OCI-LY3 (cell line): ENCODE data around the gene CLCN2.

Experiments used
- H2AFZ ChIP-seq: fragments of 200-600, 300-600 bp; shearing (Covaris generic); 2 replicates; pipeline ENCODE4 v1.6.0; 2014; ENCODE audit warnings: antibody characterized with exemption, low read depth, low read length
- H3K27ac ChIP-seq: fragments of 200-600, 300-600 bp; sonication (generic); 2 replicates; pipeline ENCODE4 v1.5.1; 2014; ENCODE audit warnings: mild to moderate bottlenecking, low read length, moderate library complexity, mixed read lengths
- H3K27me3 ChIP-seq: fragments of 200-600, 300-600 bp; sonication (generic); 2 replicates; pipeline ENCODE4 v1.6.1; 2014; ENCODE audit warnings: low read depth, low read length, mixed read lengths
- H3K36me3 ChIP-seq: fragments of 200-600, 300-600 bp; sonication (generic); replicated peaks from 2 replicates; pipeline ENCODE3; 2014; ENCODE audit warnings: low read depth, low read length, mixed read lengths
- H3K4me1 ChIP-seq: fragments of 300-600, 200-600 bp; sonication (generic); 2 replicates; pipeline ENCODE4 v1.6.1; 2014; ENCODE audit warnings: low read length, mixed read lengths
- H3K4me2 ChIP-seq: fragments of 200-600, 300-600 bp; sonication (generic); 2 replicates; pipeline ENCODE4 v1.6.1; 2014; ENCODE audit warnings: low read length, mixed read lengths
- H3K4me3 ChIP-seq: fragments of 300-600, 200-600 bp; sonication (generic); 2 replicates; pipeline ENCODE4 v1.5.1; 2014; ENCODE audit warnings: antibody characterized with exemption, mild to moderate bottlenecking, low read length, moderate library complexity
- H3K79me2 ChIP-seq: fragments of 300-600, 200-600 bp; shearing (Covaris generic); 2 replicates; pipeline ENCODE4 v1.6.1; 2014; ENCODE audit warnings: mild to moderate bottlenecking, low read length, mixed read lengths
- H3K9ac ChIP-seq: fragments of 300-600, 200-600 bp; shearing (Covaris generic); 2 replicates; pipeline ENCODE4 v1.6.0; 2014; ENCODE audit warnings: mild to moderate bottlenecking, low read length, moderate library complexity
- H3K9me3 ChIP-seq: fragments of 200-600, 300-600 bp; shearing (Covaris generic); 2 replicates; pipeline ENCODE4 v1.6.1; 2014; ENCODE audit warnings: low read length, mixed read lengths; ENCODE audit not compliant: insufficient read depth
- H4K20me1 ChIP-seq: fragments of 200-600, 300-600 bp; sonication (generic); 2 replicates; pipeline ENCODE4 v1.6.1; 2016; ENCODE audit warnings: low read length, mixed read lengths; ENCODE audit not compliant: insufficient read depth
- CTCF ChIP-seq: fragments of 200-600, 300-600 bp; sonication (generic); IDR thresholded peaks from 2 replicates; pipeline ENCODE4 v1.5.1; 2014; ENCODE audit warnings: antibody characterized with exemption, low read length, low read depth
- EZH2phosphoT487 ChIP-seq: fragments of 200-600 bp; shearing (Covaris generic); IDR thresholded peaks from 2 replicates; pipeline ENCODE4 v1.6.1; 2018; ENCODE audit warnings: antibody characterized with exemption, mixed run types, low read depth

CLCN2 gene

DNA sequence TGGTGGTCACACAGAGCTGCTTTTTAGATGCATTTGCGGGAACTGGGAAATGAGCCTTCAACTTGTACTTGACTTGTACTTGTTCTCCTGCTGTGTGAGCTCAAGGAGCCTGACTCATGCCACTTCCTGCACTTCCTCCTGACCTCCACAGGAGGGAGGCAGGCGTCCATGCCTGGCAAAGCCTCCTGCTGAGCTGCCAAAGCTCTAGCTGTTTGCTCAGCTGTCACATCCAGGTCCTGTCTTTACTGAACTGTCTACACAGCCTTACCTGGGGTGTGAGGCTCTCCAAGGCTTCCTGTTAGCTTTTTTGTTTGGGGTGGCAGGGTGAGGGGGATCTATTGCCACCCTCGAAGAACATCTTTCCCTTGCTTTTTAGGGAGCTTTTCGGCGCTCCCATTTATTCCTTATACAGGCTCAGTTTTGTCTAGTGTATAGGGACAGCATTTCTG lies 10.2 kb upstream of the CLCN2 start:
- Histone ChIP-seq H3K27ac (no peak overlapping the region), H2AFZ (no peak overlapping the region), H3K36me3 (peaks cover 25% of the 10 kb centered on the region), H3K9ac (no peak overlapping the region), H3K27me3 (peaks cover 3% of the 10 kb centered on the region; the same call in 1 of the 2 replicates), H4K20me1 (no peaks in the 10 kb centered on the region), H3K4me1 (no peaks in the 10 kb centered on the region), H3K79me2 (no peaks in the 10 kb centered on the region), H3K9me3 (no peaks in the 10 kb centered on the region), H3K4me2 (no peak overlapping the region), H3K4me3 (no peak overlapping the region)
- no peak for TF ChIP-seq EZH2phosphoT487
- peak; percentile 67 for TF ChIP-seq CTCF

DNA sequence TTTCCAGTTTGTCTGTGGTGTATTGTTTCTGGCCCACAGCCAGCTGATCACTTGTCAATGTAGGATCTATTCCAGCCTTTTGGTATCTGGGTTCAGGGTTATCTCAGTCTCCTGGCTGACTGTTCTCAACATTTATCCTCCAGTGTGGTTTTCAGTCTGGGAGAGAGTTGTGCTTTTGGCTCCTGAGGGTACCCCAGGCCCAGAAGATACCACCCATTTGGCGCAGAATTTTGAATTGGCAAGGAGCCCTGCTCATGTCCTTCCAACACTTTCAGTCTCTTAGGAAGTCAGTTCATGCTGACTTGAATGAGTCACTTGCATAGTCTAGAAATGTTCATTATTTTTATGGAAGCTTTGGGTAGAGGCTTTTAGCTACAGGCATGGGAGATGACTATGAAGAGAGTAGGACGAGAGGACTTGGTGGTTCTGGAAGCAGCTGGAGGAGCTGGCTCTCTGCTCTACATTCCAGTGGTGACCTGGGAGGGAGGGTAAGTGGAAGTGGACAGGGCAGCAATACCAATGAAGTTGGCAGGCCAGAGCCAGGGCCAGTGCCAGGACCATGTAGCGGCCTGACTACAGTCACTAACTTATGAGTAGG lies 7.3 kb upstream of the CLCN2 start:
- Histone ChIP-seq H3K4me3 (no peak overlapping the region), H3K79me2 (peaks cover 17% of the 10 kb centered on the region), H3K9me3 (no peaks in the 10 kb centered on the region), H2AFZ (no peak overlapping the region), H3K9ac (no peak overlapping the region), H3K4me2 (no peak overlapping the region), H4K20me1 (0 out of 2 replicates have a peak, but pooled peaks cover 4% of the 10 kb centered on the region), H3K27ac (no peak overlapping the region), H3K4me1 (peaks cover 9% of the 10 kb centered on the region), H3K36me3 (peaks cover 39% of the 10 kb centered on the region), H3K27me3 (no peaks in the 10 kb centered on the region)
- no peak for TF ChIP-seq CTCF
- no peak for TF ChIP-seq EZH2phosphoT487

- Histone ChIP-seq H2AFZ (no peak overlapping the region), H3K9ac (no peak overlapping the region), H3K4me3 (no peak overlapping the region), H4K20me1 (0 out of 2 replicates have a peak, but pooled peaks cover 4% of the 10 kb centered on the region), H3K4me1 (peaks cover 9% of the 10 kb centered on the region), H3K9me3 (no peaks in the 10 kb centered on the region), H3K4me2 (no peak overlapping the region), H3K36me3 (peaks cover 39% of the 10 kb centered on the region), H3K27ac (no peak overlapping the region), H3K79me2 (peaks cover 22% of the 10 kb centered on the region), H3K27me3 (no peaks in the 10 kb centered on the region)
- TF ChIP-seq CTCF: no peak
- no peak for TF ChIP-seq EZH2phosphoT487
Observed at GRCh38 chr3:184368116-184368515, 6.7 kb upstream of the CLCN2 start.

- peaks cover 30% of the 10 kb centered on the region for H3K79me2 ChIP-seq
- no peak overlapping the region for H3K9ac ChIP-seq
- H3K4me1 ChIP-seq: peaks cover 9% of the 10 kb centered on the region
- H3K27ac ChIP-seq: no peak overlapping the region
- 0 out of 2 replicates have a peak, but pooled peaks cover 4% of the 10 kb centered on the region for H4K20me1 ChIP-seq
- H3K36me3 ChIP-seq: peaks cover 39% of the 10 kb centered on the region
- H3K9me3 ChIP-seq: no peaks in the 10 kb centered on the region
- H3K4me2 ChIP-seq: no peak overlapping the region
- H3K27me3 ChIP-seq: no peaks in the 10 kb centered on the region
- TF ChIP-seq EZH2phosphoT487: no peak
- H3K4me3 ChIP-seq: no peak overlapping the region
- H2AFZ ChIP-seq: no peak overlapping the region
Observed at GRCh38 chr3:184366619-184367289, 5.3 kb upstream of the CLCN2 start.
